OCI-LY3 (cell line): ENCODE data around the gene TBC1D1.

Source experiments
- EZH2phosphoT487 ChIP-seq: fragments of 200-600 bp; shearing (Covaris generic); IDR thresholded peaks from 2 replicates; pipeline ENCODE4 v1.6.1; 2018; ENCODE audit warnings: antibody characterized with exemption, mixed run types, low read depth
- TF ChIP-seq, protein P1 (sequence below): fragments of 200-600, 300-600 bp; sonication (generic); IDR thresholded peaks from 2 replicates; pipeline ENCODE4 v1.5.1; 2014; ENCODE audit warnings: antibody characterized with exemption, low read length, low read depth

DNA sequence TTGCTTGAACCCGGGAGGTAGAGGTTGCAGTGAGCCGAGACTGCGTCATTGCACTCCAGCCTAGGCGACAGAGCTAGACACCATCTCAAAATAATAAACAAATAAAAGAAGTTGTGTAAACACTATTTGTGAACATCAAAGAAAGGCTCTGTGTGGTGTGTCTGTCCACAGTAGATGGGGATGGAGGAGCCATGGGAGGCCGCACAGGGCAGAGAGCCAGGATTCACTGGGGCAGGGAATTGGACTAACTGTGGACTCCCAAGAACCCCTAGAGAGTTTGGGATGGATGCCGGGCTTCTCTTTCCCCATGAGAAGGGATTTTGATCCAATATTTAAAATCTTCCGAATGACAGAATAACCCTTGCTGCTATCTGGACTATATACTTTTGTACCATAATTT lies 26.5 kb downstream of the TBC1D1 start:
- TF ChIP-seq, protein P1, sequence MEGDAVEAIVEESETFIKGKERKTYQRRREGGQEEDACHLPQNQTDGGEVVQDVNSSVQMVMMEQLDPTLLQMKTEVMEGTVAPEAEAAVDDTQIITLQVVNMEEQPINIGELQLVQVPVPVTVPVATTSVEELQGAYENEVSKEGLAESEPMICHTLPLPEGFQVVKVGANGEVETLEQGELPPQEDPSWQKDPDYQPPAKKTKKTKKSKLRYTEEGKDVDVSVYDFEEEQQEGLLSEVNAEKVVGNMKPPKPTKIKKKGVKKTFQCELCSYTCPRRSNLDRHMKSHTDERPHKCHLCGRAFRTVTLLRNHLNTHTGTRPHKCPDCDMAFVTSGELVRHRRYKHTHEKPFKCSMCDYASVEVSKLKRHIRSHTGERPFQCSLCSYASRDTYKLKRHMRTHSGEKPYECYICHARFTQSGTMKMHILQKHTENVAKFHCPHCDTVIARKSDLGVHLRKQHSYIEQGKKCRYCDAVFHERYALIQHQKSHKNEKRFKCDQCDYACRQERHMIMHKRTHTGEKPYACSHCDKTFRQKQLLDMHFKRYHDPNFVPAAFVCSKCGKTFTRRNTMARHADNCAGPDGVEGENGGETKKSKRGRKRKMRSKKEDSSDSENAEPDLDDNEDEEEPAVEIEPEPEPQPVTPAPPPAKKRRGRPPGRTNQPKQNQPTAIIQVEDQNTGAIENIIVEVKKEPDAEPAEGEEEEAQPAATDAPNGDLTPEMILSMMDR = no peak
- no peak for TF ChIP-seq EZH2phosphoT487
